HepG2 (cell line): Measurements from ENCODE around the gene NEDD4L. TPM values are rescaled to one million over a fixed set of nuclear protein-coding genes. Genes with fewer than 3 reads are reported as not detected.

ENCODE experiments used
- ATAC-seq: fragments of 200-7000 bp; cut with Tn5 transposase; 3 replicates; pipeline ENCODE4 v1.9.1; 2020; ENCODE audit warnings: mild to moderate bottlenecking, moderate library complexity
- BruUV-seq: library from RNA; stranded (reverse); fragments of 400-500 nt; replicated peaks from 2 replicates; lab custom pipeline; 2021; lab: Mats Ljungman, UMichigan
- CTCF ChIA-PET: fragments of 300-600 bp; formaldehyde crosslinking; extraction: SDS; loops from one replicate; lab custom pipeline; 2021; ENCODE audit warnings: low total read pairs, inconsistent platforms, low intra/inter-chr PET ratio; lab: Yijun Ruan, JAX
- POLR2A ChIA-PET: fragments of 350-600 bp; sonication (Branson Sonifier 250); formaldehyde crosslinking; loops from one replicate; lab custom pipeline; 2020; ENCODE audit warnings: antibody characterized with exemption, inconsistent platforms; lab: Yijun Ruan, JAX
- DNase-seq: peaks from one replicate; pipeline ENCODE4 v3.0.0-alpha.2; 2015; ENCODE audit warnings: low spot score
- FAIRE-seq: peaks from 3 replicates; lab custom pipeline; 2011; peaks lifted over from hg19 to GRCh38; lab: Jason Lieb, UNC
- H2AFZ ChIP-seq: one replicate; pipeline ENCODE4 v1.6.1; 2011; ENCODE audit warnings: low read length, inconsistent platforms
- H3K27ac ChIP-seq: fragments of 300-600 bp; 3 replicates; pipeline ENCODE4 v1.8.0; 2011; ENCODE audit warnings: mixed run types, mild to moderate bottlenecking, mixed read lengths, low read length, inconsistent platforms; ENCODE audit not compliant: insufficient read depth; ENCODE audit errors: extremely low read length
- H3K27me3 ChIP-seq, 2 experiments: fragments of 200-600 bp in 1 of 2; 2 replicates in 1 of 2; 3 replicates in 1 of 2; pipeline versions ENCODE4 v1.6.0 to v1.8.0; 2011; ENCODE audit warnings: low read length in 2 of 2, mild to moderate bottlenecking in 2 of 2, moderate library complexity in 2 of 2, inconsistent platforms in 1 of 2; ENCODE audit not compliant: insufficient read depth in 2 of 2, control insufficient read depth in 1 of 2
- H3K36me3 ChIP-seq, 2 experiments: fragments of 200-600 bp in 1 of 2; replicated peaks in 1 of 2; 2 replicates in 1 of 2; 3 replicates in 1 of 2; pipeline versions ENCODE4 v1.5.1 to v1.8.0; 2011; ENCODE audit warnings: low read length in 2 of 2, inconsistent platforms in 1 of 2; ENCODE audit not compliant: insufficient read depth in 2 of 2, control insufficient read depth in 1 of 2
- H3K4me1 ChIP-seq: 2 replicates; pipeline ENCODE4 v1.5.1; 2012; ENCODE audit warnings: low read length, inconsistent platforms; ENCODE audit not compliant: insufficient read depth
- H3K4me2 ChIP-seq: 2 replicates; pipeline ENCODE4 v1.6.0; 2011; ENCODE audit warnings: low read depth, low read length, inconsistent platforms
- H3K4me3 ChIP-seq, 3 experiments: fragments of 200-600 bp in 1 of 3; sonication (generic), shearing (Covaris generic) in 1 of 3; replicated peaks in 1 of 3; 2 replicates each; pipeline ENCODE4 v1.5.1; 2011 to 2016; ENCODE audit warnings: low read length in 3 of 3, inconsistent platforms in 2 of 3, low read depth in 2 of 3, mild to moderate bottlenecking in 2 of 3, control low read depth in 1 of 3, mixed read lengths in 1 of 3; ENCODE audit not compliant: insufficient read depth in 1 of 3
- H3K79me2 ChIP-seq: one replicate; pipeline ENCODE4 v1.6.1; 2011; ENCODE audit warnings: low read length, inconsistent platforms; ENCODE audit not compliant: insufficient read depth
- H3K9ac ChIP-seq: 2 replicates; pipeline ENCODE4 v1.6.0; 2011; ENCODE audit warnings: mild to moderate bottlenecking, low read depth, low read length, inconsistent platforms; ENCODE audit not compliant: insufficient read depth
- H3K9me3 ChIP-seq: 2 replicates; pipeline ENCODE4 v1.5.1; 2012; ENCODE audit warnings: mild to moderate bottlenecking, low read length
- H4K20me1 ChIP-seq: 2 replicates; pipeline ENCODE4 v1.6.0; 2011; ENCODE audit warnings: inconsistent platforms, mild to moderate bottlenecking, low read length, moderate library complexity; ENCODE audit not compliant: insufficient read depth
- ZNF773 ChIP-seq: sonication (generic); formaldehyde crosslinking; IDR thresholded peaks from 2 replicates; pipeline ENCODE4 v1.4.0; 2020; ENCODE audit warnings: missing genetic modification reagents, borderline replicate concordance
- WGBS: methylation state at CpG from one replicate; pipeline ENCODE4 v1.1.6; 2017; ENCODE audit warnings: low lambda C conversion rate; 5-methylcytosine and 5-hydroxymethylcytosine counted together
- in situ Hi-C: cut with HindIII; loops from 2 replicates; pipeline ENCODE4 v1.10.0; 2017; ENCODE audit warnings: low pct_unique_long_range_greater_than_20kb; ENCODE audit not compliant: extremely low pct_ligation_motif_present
- intact Hi-C: fragments of 100-400 bp; cut with micrococcal nuclease; formaldehyde crosslinking; loops from one replicate; pipeline ENCODE4 v1.10.0; 2022; ENCODE audit not compliant: unreplicated experiment
- polyA plus RNA-seq, 8 experiments: library from polyadenylated mRNA; depleted of rRNA in 3 of 8; stranded (reverse) in 7 of 8; unstranded in 1 of 8; fragments of >200 nt; fragmentation: Illumina TruSeq in 4 of 8; extraction: Trizol in 4 of 8; gene quantifications; 2 replicates each; pipeline versions ENCODE4 v1.2.1 to v1.2.3, GENCODE V29; 2011 to 2016; ENCODE audit warnings: low read depth in 4 of 8, missing spikeins in 1 of 8, mixed read lengths in 1 of 8; ENCODE audit not compliant: insufficient read depth in 1 of 8
- total RNA-seq, 5 experiments: library from RNA; depleted of rRNA; stranded (reverse); fragments of >200 nt; fragmentation: Illumina TruSeq; extraction: Trizol; gene quantifications; 2 replicates each; pipeline ENCODE4 v1.2.3, GENCODE V29; 2016; ENCODE audit warnings: low read depth in 1 of 5
- TF ChIP-seq, protein P1 (sequence below): sonication (generic); formaldehyde crosslinking; IDR thresholded peaks from 2 replicates; pipeline ENCODE4 v1.8.0; 2022; ENCODE audit warnings: missing genetic modification reagents, mild to moderate bottlenecking, moderate library complexity, borderline replicate concordance
- TF ChIP-seq, protein P2 (sequence below): sonication (generic); formaldehyde crosslinking; IDR thresholded peaks from 2 replicates; pipeline ENCODE4 v1.4.0; 2020; ENCODE audit warnings: missing genetic modification reagents, borderline replicate concordance

NEDD4L gene
- total and polyA plus RNA-seq, 2 of the 13 experiments (the other 11 are each of a cell fraction or from before 2014, with no cell fraction given), result 168 to 390 TPM

DNA sequence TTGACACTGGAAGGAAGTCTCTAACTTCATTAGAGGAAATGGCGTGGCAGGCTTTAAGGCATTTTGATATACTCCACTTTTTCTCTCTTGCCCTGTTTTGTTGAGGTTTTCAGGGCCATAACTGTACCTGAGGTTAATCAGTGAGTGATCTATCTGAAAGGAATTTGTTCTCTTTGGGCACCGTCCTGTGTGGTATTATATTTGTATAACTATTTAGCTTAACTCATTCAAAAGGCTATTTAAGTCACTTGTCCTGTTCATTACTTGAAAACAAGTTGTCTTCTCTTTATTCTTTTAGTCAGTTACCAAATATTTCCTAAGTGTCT lies 180.4 kb downstream of the NEDD4L start:
- in situ Hi-C loops, result no loop called here
- peak overlapping the region; percentile 56 to 96 (median 75) for H3K4me3 ChIP-seq
- H4K20me1 ChIP-seq, result peaks cover 48% of the 10 kb centered on the region
- 0% methylated on average over 1 of the region's 2 CpGs for WGBS
- peaks cover 80% of the 10 kb centered on the region for H3K79me2 ChIP-seq
- ATAC-seq (no peak; the same call in 2 of the 3 replicates), FAIRE-seq (no peak), DNase-seq (no peak)
- TF ChIP-seq, protein P1, sequence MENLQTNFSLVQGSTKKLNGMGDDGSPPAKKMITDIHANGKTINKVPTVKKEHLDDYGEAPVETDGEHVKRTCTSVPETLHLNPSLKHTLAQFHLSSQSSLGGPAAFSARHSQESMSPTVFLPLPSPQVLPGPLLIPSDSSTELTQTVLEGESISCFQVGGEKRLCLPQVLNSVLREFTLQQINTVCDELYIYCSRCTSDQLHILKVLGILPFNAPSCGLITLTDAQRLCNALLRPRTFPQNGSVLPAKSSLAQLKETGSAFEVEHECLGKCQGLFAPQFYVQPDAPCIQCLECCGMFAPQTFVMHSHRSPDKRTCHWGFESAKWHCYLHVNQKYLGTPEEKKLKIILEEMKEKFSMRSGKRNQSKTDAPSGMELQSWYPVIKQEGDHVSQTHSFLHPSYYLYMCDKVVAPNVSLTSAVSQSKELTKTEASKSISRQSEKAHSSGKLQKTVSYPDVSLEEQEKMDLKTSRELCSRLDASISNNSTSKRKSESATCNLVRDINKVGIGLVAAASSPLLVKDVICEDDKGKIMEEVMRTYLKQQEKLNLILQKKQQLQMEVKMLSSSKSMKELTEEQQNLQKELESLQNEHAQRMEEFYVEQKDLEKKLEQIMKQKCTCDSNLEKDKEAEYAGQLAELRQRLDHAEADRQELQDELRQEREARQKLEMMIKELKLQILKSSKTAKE, result peak; percentile 4; the same call in 1 of the 2 replicates
- TF ChIP-seq ZNF773 (CRISPR knock-in tag), result no peak
- TF ChIP-seq, protein P2, sequence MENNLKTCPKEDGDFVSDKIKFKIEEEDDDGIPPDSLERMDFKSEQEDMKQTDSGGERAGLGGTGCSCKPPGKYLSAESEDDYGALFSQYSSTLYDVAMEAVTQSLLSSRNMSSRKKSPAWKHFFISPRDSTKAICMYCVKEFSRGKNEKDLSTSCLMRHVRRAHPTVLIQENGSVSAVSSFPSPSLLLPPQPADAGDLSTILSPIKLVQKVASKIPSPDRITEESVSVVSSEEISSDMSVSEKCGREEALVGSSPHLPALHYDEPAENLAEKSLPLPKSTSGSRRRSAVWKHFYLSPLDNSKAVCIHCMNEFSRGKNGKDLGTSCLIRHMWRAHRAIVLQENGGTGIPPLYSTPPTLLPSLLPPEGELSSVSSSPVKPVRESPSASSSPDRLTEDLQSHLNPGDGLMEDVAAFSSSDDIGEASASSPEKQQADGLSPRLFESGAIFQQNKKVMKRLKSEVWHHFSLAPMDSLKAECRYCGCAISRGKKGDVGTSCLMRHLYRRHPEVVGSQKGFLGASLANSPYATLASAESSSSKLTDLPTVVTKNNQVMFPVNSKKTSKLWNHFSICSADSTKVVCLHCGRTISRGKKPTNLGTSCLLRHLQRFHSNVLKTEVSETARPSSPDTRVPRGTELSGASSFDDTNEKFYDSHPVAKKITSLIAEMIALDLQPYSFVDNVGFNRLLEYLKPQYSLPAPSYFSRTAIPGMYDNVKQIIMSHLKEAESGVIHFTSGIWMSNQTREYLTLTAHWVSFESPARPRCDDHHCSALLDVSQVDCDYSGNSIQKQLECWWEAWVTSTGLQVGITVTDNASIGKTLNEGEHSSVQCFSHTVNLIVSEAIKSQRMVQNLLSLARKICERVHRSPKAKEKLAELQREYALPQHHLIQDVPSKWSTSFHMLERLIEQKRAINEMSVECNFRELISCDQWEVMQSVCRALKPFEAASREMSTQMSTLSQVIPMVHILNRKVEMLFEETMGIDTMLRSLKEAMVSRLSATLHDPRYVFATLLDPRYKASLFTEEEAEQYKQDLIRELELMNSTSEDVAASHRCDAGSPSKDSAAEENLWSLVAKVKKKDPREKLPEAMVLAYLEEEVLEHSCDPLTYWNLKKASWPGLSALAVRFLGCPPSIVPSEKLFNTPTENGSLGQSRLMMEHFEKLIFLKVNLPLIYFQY (CRISPR knock-in tag), result no peak
- ChIA-PET POLR2A (interaction anchor here (1.0 to 2.0 kb wide), 3 partner anchors 11 to 63 kb away, joined by 3 to 10 read pairs (median 4); no protein-coding TSS in a partner anchor), CTCF (no interaction called here)
- peaks cover 2 to 13% of the 10 kb centered on the region in 2 experiments for H3K36me3 ChIP-seq
- no TSS peak for BruUV-seq
- H2AFZ ChIP-seq, result no peak overlapping the region
- peak overlapping the region; percentile 77 for H3K4me2 ChIP-seq
- H3K27ac ChIP-seq, result peak overlapping the region; percentile 67
- H3K9ac ChIP-seq, result peak overlapping the region; percentile 76; the same call in 1 of the 2 replicates
- no peaks in the 10 kb centered on the region for H3K9me3 ChIP-seq
- intact Hi-C loops, result loop anchor here (2.0 kb wide), 1 partner anchor 90 kb away; no protein-coding TSS in a partner anchor
- peaks cover 64% of the 10 kb centered on the region for H3K4me1 ChIP-seq
- H3K27me3 ChIP-seq, result no peaks in the 10 kb centered on the region
